ENCODE data around the gene CABP1. TPM values are rescaled to one million over a fixed set of nuclear protein-coding genes. Genes with fewer than 3 reads are reported as not detected.

The CABP1 gene
- total RNA-seq, 3 donors from 2014 or later = 0.80 to 2.3 TPM; not detected in 1

GRCh38 chr12:120631097-120631496 lies 9.3 kb upstream of the CABP1 start:
- TF ChIP-seq POLR2A (IDR thresholded peaks at IDR 0.05) (no peak), CTCF (IDR thresholded peaks at IDR 0.05) (no peak), POLR2AphosphoS5 (IDR thresholded peaks at IDR 0.05) (no peak)
- Histone ChIP-seq H3K27me3 (no peaks in the 10 kb centered on the region), H3K9me3 (no peaks in the 10 kb centered on the region), H3K4me3 (no peak overlapping the region), H3K27ac (no peak overlapping the region), H3K36me3 (no peaks in the 10 kb centered on the region), H3K4me1 (no peaks in the 10 kb centered on the region)
- intact Hi-C loops (cut with DNase I; ENCODE audit: low total_unique reads) = no loop called here
- DNase-seq (ENCODE audit: low spot score in 2 of 2) = no peak

GRCh38 chr12:120640861-120641833 lies 721 bp downstream of the CABP1 start:
- no peak for TF ChIP-seq POLR2AphosphoS5 (IDR thresholded peaks at IDR 0.05)
- TF ChIP-seq CTCF (IDR thresholded peaks at IDR 0.05) = no peak
- no peak for TF ChIP-seq POLR2A (IDR thresholded peaks at IDR 0.05)
- Histone ChIP-seq H3K4me3 (peak overlapping the region; percentile 20 to 70 (median 52)), H3K4me1 (peaks cover 6 to 13% of the 10 kb centered on the region in 2 donors), H3K9me3 (no peaks in the 10 kb centered on the region), H3K27me3 (peaks cover 3 to 58% of the 10 kb centered on the region in 2 donors), H3K36me3 (no peaks in the 10 kb centered on the region), H3K27ac (no peak overlapping the region)
- intact Hi-C loops (cut with DNase I; ENCODE audit: low total_unique reads) = no loop called here
- DNase-seq (ENCODE audit: low spot score in 2 of 2) = no peak

- H3K27ac ChIP-seq = no peak overlapping the region
- DNase-seq (ENCODE audit: low spot score in 2 of 2) = no peak
- intact Hi-C loops (cut with DNase I; ENCODE audit: low total_unique reads) = no loop called here
- no peak overlapping the region for H3K4me3 ChIP-seq
- no peak for TF ChIP-seq POLR2A (IDR thresholded peaks at IDR 0.05)
- TF ChIP-seq CTCF (IDR thresholded peaks at IDR 0.05) = no peak
- no peak for TF ChIP-seq POLR2AphosphoS5 (IDR thresholded peaks at IDR 0.05)
- H3K27me3 ChIP-seq = peaks cover 3 to 62% of the 10 kb centered on the region in 2 donors
- no peaks in the 10 kb centered on the region for H3K9me3 ChIP-seq
- peaks cover 6 to 13% of the 10 kb centered on the region in 2 donors for H3K4me1 ChIP-seq
- H3K36me3 ChIP-seq = no peaks in the 10 kb centered on the region
Observed at GRCh38 chr12:120642121-120642520, 1.7 kb downstream of the CABP1 start.

- no peak for DNase-seq (ENCODE audit: low spot score in 2 of 2)
- no peaks in the 10 kb centered on the region for H3K36me3 ChIP-seq
- H3K27me3 ChIP-seq = peaks cover 3 to 62% of the 10 kb centered on the region in 2 donors
- TF ChIP-seq CTCF (IDR thresholded peaks at IDR 0.05) (no peak), POLR2AphosphoS5 (IDR thresholded peaks at IDR 0.05) (no peak), POLR2A (IDR thresholded peaks at IDR 0.05) (no peak)
- intact Hi-C loops (cut with DNase I; ENCODE audit: low total_unique reads) = no loop called here
- H3K4me1 ChIP-seq = peaks cover 6 to 13% of the 10 kb centered on the region in 2 donors
- no peak overlapping the region for H3K27ac ChIP-seq
- H3K9me3 ChIP-seq = no peaks in the 10 kb centered on the region
- H3K4me3 ChIP-seq = no peak overlapping the region
Observed at GRCh38 chr12:120642826-120643225, 2.4 kb downstream of the CABP1 start.

- intact Hi-C loops (cut with DNase I; ENCODE audit: low total_unique reads) = no loop called here
Observed at GRCh38 chr12:120643574-120643973, 3.1 kb downstream of the CABP1 start.

More at GRCh38 chr12:120643574-120643973, 3.1 kb downstream of the CABP1 start:
- Histone ChIP-seq H3K4me1 (peaks cover 6 to 13% of the 10 kb centered on the region in 2 donors), H3K36me3 (no peaks in the 10 kb centered on the region), H3K27me3 (peaks cover 3 to 62% of the 10 kb centered on the region in 2 donors), H3K9me3 (no peaks in the 10 kb centered on the region), H3K4me3 (no peak overlapping the region), H3K27ac (no peak overlapping the region)
- no peak for DNase-seq (ENCODE audit: low spot score in 2 of 2)
- TF ChIP-seq POLR2AphosphoS5 (IDR thresholded peaks at IDR 0.05) (no peak), CTCF (IDR thresholded peaks at IDR 0.05) (no peak), POLR2A (IDR thresholded peaks at IDR 0.05) (no peak)
